Brain microvascular endothelial cell (primary cell): ENCODE data around the gene ZNF800.
A peak's percentile ranks its signal among the peaks of the same experiment; 100 is the strongest.

ENCODE experiments used
- DNase-seq: peaks from one replicate; pipeline ENCODE4 v3.0.0-alpha.2; 2020
- H3K27ac ChIP-seq: fragments of 250-450 bp; sonication (Bioruptor Pico); 2 replicates; pipeline ENCODE4 v1.5.1; 2020; ENCODE audit warnings: mild to moderate bottlenecking, moderate library complexity
- H3K27me3 ChIP-seq: fragments of 250-450 bp; sonication (Bioruptor Pico); replicated peaks from 2 replicates; pipeline ENCODE4 v1.5.1; 2020; ENCODE audit warnings: mild to moderate bottlenecking
- H3K36me3 ChIP-seq: fragments of 250-450 bp; sonication (Bioruptor Pico); replicated peaks from 2 replicates; pipeline ENCODE4 v1.5.1; 2020; ENCODE audit warnings: mild to moderate bottlenecking
- H3K4me3 ChIP-seq: 2 replicates; pipeline ENCODE4 v1.5.1; 2011; ENCODE audit warnings: low read depth, mild to moderate bottlenecking, control low read depth, low read length, moderate library complexity
- in situ Hi-C: cut with HindIII; loops from 2 replicates; pipeline ENCODE4 v1.10.0; 2017; ENCODE audit warnings: low sequenced_read_pairs, low pct_ligation_motif_present
- TF ChIP-seq, protein P1 (sequence below): IDR thresholded peaks from 2 replicates; pipeline ENCODE4 v1.5.1; 2011; ENCODE audit warnings: low read depth, mild to moderate bottlenecking, moderate library complexity, low read length, control low read depth, inconsistent platforms; ENCODE audit errors: missing control alignments

Gene ZNF800

GRCh38 chr7:127392182-127392565, 334 bp downstream of the ZNF800 start:
- Histone ChIP-seq H3K27ac (peak overlapping the region; percentile 57), H3K27me3 (no peaks in the 10 kb centered on the region), H3K4me3 (peak overlapping the region; percentile 79), H3K36me3 (peaks cover 3% of the 10 kb centered on the region)
- DNase-seq = peak; percentile 25
- TF ChIP-seq, protein P1, sequence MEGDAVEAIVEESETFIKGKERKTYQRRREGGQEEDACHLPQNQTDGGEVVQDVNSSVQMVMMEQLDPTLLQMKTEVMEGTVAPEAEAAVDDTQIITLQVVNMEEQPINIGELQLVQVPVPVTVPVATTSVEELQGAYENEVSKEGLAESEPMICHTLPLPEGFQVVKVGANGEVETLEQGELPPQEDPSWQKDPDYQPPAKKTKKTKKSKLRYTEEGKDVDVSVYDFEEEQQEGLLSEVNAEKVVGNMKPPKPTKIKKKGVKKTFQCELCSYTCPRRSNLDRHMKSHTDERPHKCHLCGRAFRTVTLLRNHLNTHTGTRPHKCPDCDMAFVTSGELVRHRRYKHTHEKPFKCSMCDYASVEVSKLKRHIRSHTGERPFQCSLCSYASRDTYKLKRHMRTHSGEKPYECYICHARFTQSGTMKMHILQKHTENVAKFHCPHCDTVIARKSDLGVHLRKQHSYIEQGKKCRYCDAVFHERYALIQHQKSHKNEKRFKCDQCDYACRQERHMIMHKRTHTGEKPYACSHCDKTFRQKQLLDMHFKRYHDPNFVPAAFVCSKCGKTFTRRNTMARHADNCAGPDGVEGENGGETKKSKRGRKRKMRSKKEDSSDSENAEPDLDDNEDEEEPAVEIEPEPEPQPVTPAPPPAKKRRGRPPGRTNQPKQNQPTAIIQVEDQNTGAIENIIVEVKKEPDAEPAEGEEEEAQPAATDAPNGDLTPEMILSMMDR = no peak
- in situ Hi-C loops = no loop called here

DNA sequence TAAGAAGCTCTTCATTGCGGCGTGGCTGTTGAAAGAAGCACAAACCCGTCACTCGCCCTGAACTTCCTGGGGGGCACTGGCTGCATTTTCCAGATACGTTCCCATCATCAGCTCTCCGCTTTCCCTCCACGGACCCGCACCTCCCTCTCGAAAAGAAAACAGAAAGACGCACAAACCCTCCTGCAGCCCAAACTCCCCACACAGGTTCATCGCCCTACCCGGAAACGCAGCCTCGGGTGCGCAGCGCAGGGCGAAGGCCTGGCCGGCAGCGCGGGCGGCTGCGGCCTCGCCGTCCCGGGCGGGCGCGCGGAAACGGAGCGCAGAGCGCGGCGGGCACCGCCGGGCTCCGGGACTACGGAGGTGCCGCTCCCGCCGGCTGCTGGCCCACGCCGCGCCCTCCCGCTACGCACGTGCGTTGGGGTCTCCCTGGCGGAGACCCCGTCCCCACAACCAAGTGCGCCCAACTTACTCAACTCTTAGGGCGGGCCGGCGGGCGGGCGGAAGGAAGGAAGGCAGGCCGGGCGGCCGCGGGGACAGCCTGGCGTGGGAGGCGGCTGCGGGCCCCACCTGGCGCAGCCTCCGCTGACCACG, 822 bp downstream of the ZNF800 start:
- in situ Hi-C loops = no loop called here
- Histone ChIP-seq H3K27ac (peak overlapping the region; percentile 57), H3K27me3 (no peaks in the 10 kb centered on the region), H3K4me3 (peak overlapping the region; percentile 79), H3K36me3 (peaks cover 3% of the 10 kb centered on the region)
- TF ChIP-seq, protein P1 = no peak
- DNase-seq = peak; percentile 6

DNA sequence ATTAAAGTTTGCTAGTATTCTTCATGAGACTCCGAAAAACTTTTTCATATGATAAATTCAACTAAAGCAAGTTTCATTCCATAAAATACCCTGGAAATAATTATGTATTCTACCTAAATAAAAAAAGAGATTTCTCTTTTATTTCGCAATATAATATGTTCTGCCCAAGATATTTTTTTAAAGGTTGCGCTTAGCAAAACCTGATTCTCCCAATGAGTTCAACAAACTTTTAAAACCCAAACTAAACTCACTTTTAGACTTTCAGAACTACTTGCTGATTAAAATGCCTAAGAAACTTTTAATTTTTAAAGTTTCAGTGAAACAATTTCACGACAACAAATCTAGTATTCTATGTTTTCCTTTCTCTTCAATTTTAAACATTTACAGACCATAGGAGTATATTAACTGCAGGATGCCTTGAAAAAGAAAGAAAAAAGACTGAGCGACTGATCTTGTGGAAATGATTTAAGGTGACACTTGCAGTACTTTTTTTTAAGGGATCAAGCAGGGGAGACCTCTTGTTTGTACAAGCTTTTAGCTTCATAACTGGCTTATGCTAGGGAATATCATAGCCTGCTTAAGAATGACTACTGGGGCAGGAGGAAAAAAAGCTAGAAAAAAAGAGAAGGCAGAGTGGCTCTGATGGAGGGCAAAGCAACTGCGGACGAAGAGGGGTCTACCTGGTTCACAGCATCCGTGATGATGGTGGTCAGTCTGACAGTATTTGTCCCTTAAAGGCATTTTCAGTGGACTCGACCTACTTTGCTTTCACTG, 1.5 kb downstream of the ZNF800 start:
- H3K4me3 ChIP-seq = peak overlapping the region; percentile 79
- TF ChIP-seq, protein P1 = no peak
- in situ Hi-C loops = no loop called here
- peaks cover 3% of the 10 kb centered on the region for H3K36me3 ChIP-seq
- no peaks in the 10 kb centered on the region for H3K27me3 ChIP-seq
- H3K27ac ChIP-seq = no peak overlapping the region
- DNase-seq = no peak

DNA sequence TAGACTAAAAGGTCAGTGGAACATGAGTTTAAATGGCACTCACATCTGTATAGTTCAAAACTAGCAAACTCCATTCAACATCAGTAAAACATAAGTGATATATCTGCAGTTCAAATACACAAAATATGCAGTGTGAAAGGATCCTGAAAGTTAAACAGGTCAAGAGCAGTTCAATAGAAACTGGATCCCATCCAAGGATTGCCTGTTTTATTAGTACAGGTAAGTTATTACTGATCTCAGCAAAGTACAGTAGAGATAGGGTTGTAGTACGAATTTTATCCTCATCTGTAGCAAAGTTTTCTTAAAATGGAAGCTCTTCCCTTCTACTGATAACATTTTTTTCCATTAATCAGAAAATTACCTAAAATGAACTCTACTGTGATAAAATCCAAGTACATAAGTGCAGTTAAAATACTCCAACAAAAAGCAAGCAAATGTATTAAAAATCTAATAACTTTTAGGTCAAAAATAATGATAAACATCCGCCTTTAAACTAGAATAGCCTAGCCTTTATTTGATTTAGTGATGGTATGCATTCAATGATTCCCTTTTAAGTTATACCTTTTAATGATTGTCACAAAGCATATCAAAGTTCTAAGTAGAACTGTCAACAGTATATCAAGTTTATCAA, 2.2 kb downstream of the ZNF800 start:
- TF ChIP-seq, protein P1 = no peak
- Histone ChIP-seq H3K27me3 (no peaks in the 10 kb centered on the region), H3K36me3 (peaks cover 3% of the 10 kb centered on the region), H3K27ac (no peak overlapping the region), H3K4me3 (no peak overlapping the region)
- DNase-seq = no peak
- in situ Hi-C loops = no loop called here

DNA sequence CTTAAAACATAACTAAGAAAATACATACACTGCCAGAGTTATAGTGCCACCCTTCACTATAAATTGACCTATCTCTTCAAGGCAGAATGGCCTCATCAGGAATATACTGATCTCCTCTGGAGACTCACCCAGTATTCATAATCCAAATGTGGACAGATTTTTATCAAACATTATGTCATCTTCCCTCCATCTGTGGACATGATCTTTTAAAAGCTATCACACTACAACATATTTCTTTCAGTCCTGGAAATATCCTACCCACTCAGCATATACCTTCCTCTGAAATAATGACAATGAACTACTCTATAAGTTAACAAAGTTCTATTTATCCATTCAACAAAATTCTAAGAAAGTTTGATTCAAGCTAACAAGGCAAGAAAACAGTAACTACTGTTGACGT, 3.2 kb downstream of the ZNF800 start:
- Histone ChIP-seq H3K4me3 (no peak overlapping the region), H3K36me3 (peaks cover 3% of the 10 kb centered on the region), H3K27me3 (no peaks in the 10 kb centered on the region), H3K27ac (no peak overlapping the region)
- in situ Hi-C loops = no loop called here
- no peak for DNase-seq
- TF ChIP-seq, protein P1 = no peak
